DND-41 (cell line): ENCODE results near the gene STK11IP.

Experiments
- ATAC-seq: fragments of 200-7000 bp; cut with Tn5 transposase; 3 replicates; pipeline ENCODE4 v1.9.1; 2021; ENCODE audit warnings: low read depth; ENCODE audit not compliant: insufficient read depth
- DNase-seq: peaks from one replicate; pipeline ENCODE4 v3.0.0-alpha.2; 2020
- H2AFZ ChIP-seq: 2 replicates; pipeline ENCODE4 v1.6.0; 2012; ENCODE audit warnings: low read depth, low read length
- H3K27ac ChIP-seq: 2 replicates; pipeline ENCODE4 v1.5.1; 2012; ENCODE audit warnings: low read length, inconsistent platforms
- H3K27me3 ChIP-seq: fragments of 200-600 bp; sonication (generic); 2 replicates; pipeline ENCODE4 v1.6.0; 2012; ENCODE audit warnings: low read length, mild to moderate bottlenecking, inconsistent platforms; ENCODE audit not compliant: insufficient read depth, poor library complexity
- H3K36me3 ChIP-seq: 2 replicates; pipeline ENCODE4 v1.5.1; 2012; ENCODE audit warnings: low read length, inconsistent platforms; ENCODE audit not compliant: insufficient read depth
- H3K4me1 ChIP-seq: 2 replicates; pipeline ENCODE4 v1.5.1; 2012; ENCODE audit warnings: mild to moderate bottlenecking, low read length; ENCODE audit not compliant: insufficient read depth
- H3K4me2 ChIP-seq: 2 replicates; pipeline ENCODE4 v1.6.0; 2012; ENCODE audit warnings: mild to moderate bottlenecking, moderate library complexity, low read length, inconsistent platforms; ENCODE audit not compliant: insufficient read depth
- H3K4me3 ChIP-seq, 2 experiments: fragments of 200-600 bp in 1 of 2; shearing (Covaris generic) in 1 of 2; 2 replicates each; pipeline ENCODE4 v1.5.1; 2012 to 2016; ENCODE audit warnings: inconsistent platforms in 2 of 2, low read length in 2 of 2, mild to moderate bottlenecking in 2 of 2, low read depth in 1 of 2, moderate library complexity in 1 of 2
- H3K79me2 ChIP-seq: 2 replicates; pipeline ENCODE4 v1.6.0; 2012; ENCODE audit warnings: low read length, inconsistent platforms; ENCODE audit not compliant: insufficient read depth
- H3K9ac ChIP-seq: 2 replicates; pipeline ENCODE4 v1.6.0; 2012; ENCODE audit warnings: low read depth, mild to moderate bottlenecking, inconsistent platforms, low read length, moderate library complexity
- H3K9me3 ChIP-seq: 2 replicates; pipeline ENCODE4 v1.5.1; 2012; ENCODE audit warnings: low read length, moderate library complexity, mild to moderate bottlenecking, inconsistent platforms; ENCODE audit not compliant: insufficient read depth, severe bottlenecking
- H4K20me1 ChIP-seq: 2 replicates; pipeline ENCODE4 v1.6.0; 2012; ENCODE audit warnings: low read length; ENCODE audit not compliant: insufficient read depth
- EZH2 ChIP-seq: IDR thresholded peaks from 3 replicates; pipeline ENCODE4 v1.6.1; 2012; ENCODE audit warnings: borderline replicate concordance, low read depth, mild to moderate bottlenecking, moderate library complexity, low read length, inconsistent platforms; ENCODE audit not compliant: severe bottlenecking
- TF ChIP-seq, protein P1 (sequence below): IDR thresholded peaks from 2 replicates; pipeline ENCODE4 v1.5.1; 2012; ENCODE audit warnings: borderline replicate concordance, low read length, moderate library complexity, mild to moderate bottlenecking; ENCODE audit not compliant: poor library complexity, severe bottlenecking; ENCODE audit errors: extremely low read depth

STK11IP gene

DNA sequence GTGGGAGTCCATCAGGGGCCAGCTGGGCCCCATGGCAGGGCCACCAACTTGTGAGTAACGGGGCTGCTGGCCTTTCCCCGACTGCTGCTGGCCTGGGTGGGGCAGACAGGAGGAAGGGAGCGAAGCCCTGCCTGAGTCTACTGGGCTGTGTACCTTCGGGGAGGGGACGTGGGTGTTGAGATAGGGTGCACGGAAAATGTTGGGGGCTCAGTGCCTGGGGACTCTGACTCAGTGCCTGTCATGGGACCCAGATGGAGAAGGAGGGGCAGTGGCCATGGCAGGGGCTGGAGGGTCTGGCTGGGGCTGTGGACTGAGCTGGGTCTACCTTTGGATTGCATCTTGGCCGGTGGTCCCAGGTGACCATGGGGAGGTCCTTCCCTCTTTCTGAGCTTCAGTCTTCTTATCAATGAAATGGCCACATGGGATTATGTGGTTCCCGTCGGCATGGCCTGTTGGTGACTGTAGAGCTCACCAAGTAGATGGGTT, 33.8 kb downstream of the STK11IP start:
- TF ChIP-seq EZH2 = no peak
- TF ChIP-seq, protein P1, sequence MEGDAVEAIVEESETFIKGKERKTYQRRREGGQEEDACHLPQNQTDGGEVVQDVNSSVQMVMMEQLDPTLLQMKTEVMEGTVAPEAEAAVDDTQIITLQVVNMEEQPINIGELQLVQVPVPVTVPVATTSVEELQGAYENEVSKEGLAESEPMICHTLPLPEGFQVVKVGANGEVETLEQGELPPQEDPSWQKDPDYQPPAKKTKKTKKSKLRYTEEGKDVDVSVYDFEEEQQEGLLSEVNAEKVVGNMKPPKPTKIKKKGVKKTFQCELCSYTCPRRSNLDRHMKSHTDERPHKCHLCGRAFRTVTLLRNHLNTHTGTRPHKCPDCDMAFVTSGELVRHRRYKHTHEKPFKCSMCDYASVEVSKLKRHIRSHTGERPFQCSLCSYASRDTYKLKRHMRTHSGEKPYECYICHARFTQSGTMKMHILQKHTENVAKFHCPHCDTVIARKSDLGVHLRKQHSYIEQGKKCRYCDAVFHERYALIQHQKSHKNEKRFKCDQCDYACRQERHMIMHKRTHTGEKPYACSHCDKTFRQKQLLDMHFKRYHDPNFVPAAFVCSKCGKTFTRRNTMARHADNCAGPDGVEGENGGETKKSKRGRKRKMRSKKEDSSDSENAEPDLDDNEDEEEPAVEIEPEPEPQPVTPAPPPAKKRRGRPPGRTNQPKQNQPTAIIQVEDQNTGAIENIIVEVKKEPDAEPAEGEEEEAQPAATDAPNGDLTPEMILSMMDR = no peak
- ATAC-seq (no peak), DNase-seq (no peak)
- no peak overlapping the region for H3K9ac ChIP-seq
- H3K4me3 ChIP-seq = no peak overlapping the region
- H4K20me1 ChIP-seq = no peaks in the 10 kb centered on the region
- no peaks in the 10 kb centered on the region for H3K9me3 ChIP-seq
- no peaks in the 10 kb centered on the region for H3K79me2 ChIP-seq
- no peaks in the 10 kb centered on the region for H3K36me3 ChIP-seq
- H2AFZ ChIP-seq = no peak overlapping the region
- H3K27me3 ChIP-seq = no peaks in the 10 kb centered on the region
- no peak overlapping the region for H3K4me2 ChIP-seq
- H3K4me1 ChIP-seq = no peaks in the 10 kb centered on the region
- no peak overlapping the region for H3K27ac ChIP-seq

DNA sequence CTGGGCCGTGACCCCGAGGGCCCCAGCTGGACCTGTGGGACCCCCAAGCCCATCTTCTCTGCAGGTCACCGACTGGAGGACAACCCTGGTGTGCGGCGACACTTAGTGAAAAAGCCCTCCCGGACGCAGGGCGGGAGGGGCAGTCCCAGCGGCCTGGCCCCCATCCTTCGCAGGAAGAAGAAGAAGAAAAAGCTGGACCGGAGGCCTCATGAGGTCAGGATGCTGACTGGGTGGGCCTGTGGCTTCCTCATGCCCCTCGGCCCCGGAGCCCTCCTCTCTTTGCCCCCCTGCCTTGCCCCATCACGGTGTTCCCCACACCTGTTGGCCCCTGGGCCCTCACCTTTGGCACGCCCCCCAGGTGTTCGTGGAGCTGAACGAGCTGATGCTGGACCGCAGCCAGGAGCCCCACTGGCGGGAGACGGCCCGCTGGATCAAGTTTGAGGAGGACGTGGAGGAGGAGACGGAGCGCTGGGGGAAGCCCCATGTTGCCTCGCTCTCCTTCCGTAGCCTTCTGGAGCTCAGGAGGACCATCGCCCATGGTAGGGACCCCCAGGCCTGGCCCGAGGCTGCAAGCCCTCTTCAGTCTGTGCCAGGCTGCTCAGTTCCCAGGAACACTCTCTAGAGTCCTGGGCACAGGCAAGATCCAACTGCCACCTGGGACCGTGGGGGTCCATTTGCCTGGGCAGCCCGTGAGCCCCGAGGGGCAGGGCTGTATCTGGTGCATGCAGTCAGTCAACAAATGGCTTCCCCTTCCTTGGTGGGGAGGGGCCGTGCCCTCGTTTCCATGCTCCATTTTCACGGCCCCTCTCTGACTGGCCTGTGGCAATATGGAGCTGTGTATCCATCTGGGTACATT, 34.5 kb downstream of the STK11IP start:
- Histone ChIP-seq H3K9me3 (no peaks in the 10 kb centered on the region), H2AFZ (no peak overlapping the region), H3K4me3 (no peak overlapping the region), H3K4me2 (no peak overlapping the region), H3K36me3 (no peaks in the 10 kb centered on the region), H3K27ac (no peak overlapping the region), H3K9ac (no peak overlapping the region), H3K27me3 (no peaks in the 10 kb centered on the region), H4K20me1 (no peaks in the 10 kb centered on the region), H3K79me2 (no peaks in the 10 kb centered on the region), H3K4me1 (no peaks in the 10 kb centered on the region)
- TF ChIP-seq, protein P1 = no peak
- no peak for TF ChIP-seq EZH2
- no peak for DNase-seq
- ATAC-seq = no peak

DNA sequence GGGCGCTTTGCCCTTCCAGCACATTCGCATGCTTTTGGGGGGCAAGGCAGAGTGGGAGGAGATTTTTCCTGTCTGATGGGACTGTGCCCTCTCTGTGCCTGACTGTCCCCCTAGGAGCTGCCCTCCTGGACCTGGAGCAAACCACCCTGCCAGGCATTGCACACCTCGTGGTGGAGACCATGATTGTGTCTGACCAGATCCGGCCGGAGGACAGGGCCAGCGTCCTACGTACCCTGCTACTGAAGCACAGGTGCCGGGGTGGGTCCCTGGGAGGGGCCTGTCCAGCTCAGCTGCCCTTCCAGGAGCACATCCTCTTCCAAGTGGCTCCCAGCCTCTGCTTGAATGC, 35.1 kb downstream of the STK11IP start:
- Histone ChIP-seq H3K27me3 (no peaks in the 10 kb centered on the region), H3K9me3 (no peaks in the 10 kb centered on the region), H3K4me2 (no peak overlapping the region), H4K20me1 (no peaks in the 10 kb centered on the region), H3K36me3 (no peaks in the 10 kb centered on the region), H3K27ac (no peak overlapping the region), H2AFZ (no peak overlapping the region), H3K4me3 (no peak overlapping the region), H3K79me2 (no peaks in the 10 kb centered on the region), H3K9ac (no peak overlapping the region), H3K4me1 (no peaks in the 10 kb centered on the region)
- DNase-seq = no peak
- ATAC-seq = no peak
- TF ChIP-seq, protein P1 = no peak
- no peak for TF ChIP-seq EZH2
